Activated naive CD8-positive, alpha-beta T cell treated with anti-CD3 and anti-CD28 coated beads, Interleukin-2, amount 50 U/mL, for 24 hours (primary cell): ENCODE measurements around the gene SPESP1.
"Not testable (repeated sequence)": the region's sequence is repeated elsewhere in the genome, so short reads cannot be mapped to it uniquely, and the experiment has no call there.

Experiments used
- ATAC-seq: fragments of 150-1000 bp; cut with Tn5 transposase; one replicate; pipeline ENCODE4 v1.10.0; 2021
- DNase-seq: peaks from one replicate; pipeline ENCODE4 v3.0.0; 2021
- H3K27ac Mint-ChIP-seq: one replicate; pipeline ENCODE4 v1.8.0; 2021; ENCODE audit warnings: mild to moderate bottlenecking, mixed read lengths
- H3K27me3 Mint-ChIP-seq: one replicate; pipeline ENCODE4 v1.8.0; 2021; ENCODE audit warnings: mixed read lengths
- H3K36me3 Mint-ChIP-seq: one replicate; pipeline ENCODE4 v1.8.0; 2021; ENCODE audit warnings: low read depth, mixed read lengths
- H3K4me1 Mint-ChIP-seq: one replicate; pipeline ENCODE4 v1.8.0; 2021; ENCODE audit warnings: mixed read lengths
- H3K4me3 Mint-ChIP-seq: one replicate; pipeline ENCODE4 v1.8.0; 2021; ENCODE audit warnings: mild to moderate bottlenecking, moderate library complexity, mixed read lengths
- H3K9me3 Mint-ChIP-seq: one replicate; pipeline ENCODE4 v1.8.0; 2021; ENCODE audit warnings: mixed read lengths

SPESP1 gene

GRCh38 chr15:68933001-68933400 lies 2.7 kb downstream of the SPESP1 start:
- DNase-seq (no peak), ATAC-seq (no peak)
- no peaks in the 10 kb centered on the region for H3K36me3 Mint-ChIP-seq
- no peaks in the 10 kb centered on the region for H3K4me1 Mint-ChIP-seq
- H3K27ac Mint-ChIP-seq: no peak overlapping the region
- no peaks in the 10 kb centered on the region for H3K9me3 Mint-ChIP-seq
- peaks cover 6% of the 10 kb centered on the region for H3K27me3 Mint-ChIP-seq
- H3K4me3 Mint-ChIP-seq: no peak overlapping the region

- DNase-seq (no peak), ATAC-seq (no peak)
- peaks cover 9% of the 10 kb centered on the region for H3K27me3 Mint-ChIP-seq
- H3K4me1 Mint-ChIP-seq: no peaks in the 10 kb centered on the region
- no peak overlapping the region for H3K4me3 Mint-ChIP-seq
- no peak overlapping the region for H3K27ac Mint-ChIP-seq
- no peaks in the 10 kb centered on the region for H3K9me3 Mint-ChIP-seq
- H3K36me3 Mint-ChIP-seq: no peaks in the 10 kb centered on the region
Measured at GRCh38 chr15:68934341-68934740, 4.0 kb downstream of the SPESP1 start.

- H3K4me3 Mint-ChIP-seq: no peak overlapping the region
- H3K9me3 Mint-ChIP-seq: no peaks in the 10 kb centered on the region
- no peak overlapping the region for H3K27ac Mint-ChIP-seq
- H3K27me3 Mint-ChIP-seq: peaks cover 6% of the 10 kb centered on the region
- no peaks in the 10 kb centered on the region for H3K36me3 Mint-ChIP-seq
- ATAC-seq: no peak
- H3K4me1 Mint-ChIP-seq: no peaks in the 10 kb centered on the region
- no peak for DNase-seq
Measured at GRCh38 chr15:68935400-68935937, 5.1 kb downstream of the SPESP1 start.

GRCh38 chr15:68939501-68939900 lies 9.2 kb downstream of the SPESP1 start:
- Mint-ChIP-seq H3K4me1 (no peaks in the 10 kb centered on the region), H3K9me3 (no peaks in the 10 kb centered on the region), H3K36me3 (no peaks in the 10 kb centered on the region), H3K4me3 (no peak overlapping the region), H3K27me3 (peaks cover 22% of the 10 kb centered on the region), H3K27ac (no peak overlapping the region)
- DNase-seq (no peak), ATAC-seq (no peak)

GRCh38 chr15:68951813-68952212 lies 21.5 kb downstream of the SPESP1 start:
- no peak for DNase-seq
- Mint-ChIP-seq H3K27ac (no peak overlapping the region), H3K27me3 (peaks cover 14% of the 10 kb centered on the region), H3K4me3 (no peak overlapping the region), H3K4me1 (no peaks in the 10 kb centered on the region), H3K9me3 (no peaks in the 10 kb centered on the region), H3K36me3 (no peaks in the 10 kb centered on the region)
- ATAC-seq: no peak

- Mint-ChIP-seq H3K27me3 (peaks cover 27% of the 10 kb centered on the region), H3K36me3 (no peaks in the 10 kb centered on the region), H3K27ac (no peak overlapping the region), H3K9me3 (no peaks in the 10 kb centered on the region), H3K4me3 (no peak overlapping the region), H3K4me1 (no peaks in the 10 kb centered on the region)
- DNase-seq (no peak), ATAC-seq (no peak)
Measured at GRCh38 chr15:68957696-68958095, 27.4 kb downstream of the SPESP1 start.

GRCh38 chr15:68958597-68958996 lies 28.3 kb downstream of the SPESP1 start:
- H3K9me3 Mint-ChIP-seq: no peaks in the 10 kb centered on the region
- DNase-seq (no peak), ATAC-seq (no peak)
- H3K27me3 Mint-ChIP-seq: peaks cover 28% of the 10 kb centered on the region
- no peak overlapping the region for H3K4me3 Mint-ChIP-seq
- H3K27ac Mint-ChIP-seq: no peak overlapping the region
- H3K4me1 Mint-ChIP-seq: no peaks in the 10 kb centered on the region
- H3K36me3 Mint-ChIP-seq: no peaks in the 10 kb centered on the region

- peaks cover 33% of the 10 kb centered on the region for H3K27me3 Mint-ChIP-seq
- no peak overlapping the region for H3K27ac Mint-ChIP-seq
- ATAC-seq: no peak
- H3K4me3 Mint-ChIP-seq: no peak overlapping the region
- H3K36me3 Mint-ChIP-seq: no peaks in the 10 kb centered on the region
- H3K4me1 Mint-ChIP-seq: no peaks in the 10 kb centered on the region
- DNase-seq: no peak
- no peaks in the 10 kb centered on the region for H3K9me3 Mint-ChIP-seq
Measured at GRCh38 chr15:68962465-68962864, 32.1 kb downstream of the SPESP1 start.

- H3K27me3 Mint-ChIP-seq: peaks cover 37% of the 10 kb centered on the region
Measured at GRCh38 chr15:68963719-68964118, 33.4 kb downstream of the SPESP1 start.

GRCh38 chr15:68966996-68967395 lies 36.7 kb downstream of the SPESP1 start:
- no peak overlapping the region for H3K4me3 Mint-ChIP-seq
- ATAC-seq: no peak
- H3K27me3 Mint-ChIP-seq: peaks cover 39% of the 10 kb centered on the region

More at GRCh38 chr15:68963719-68964118, 33.4 kb downstream of the SPESP1 start:
- not testable (repeated sequence) for ATAC-seq, H3K4me1 Mint-ChIP-seq, H3K4me3 Mint-ChIP-seq, H3K27ac Mint-ChIP-seq, H3K36me3 Mint-ChIP-seq, H3K9me3 Mint-ChIP-seq, DNase-seq

GRCh38 chr15:68967948-68968347 lies 37.6 kb downstream of the SPESP1 start:
- no peak overlapping the region for H3K27ac Mint-ChIP-seq
- H3K27me3 Mint-ChIP-seq: peaks cover 37% of the 10 kb centered on the region
- no peak overlapping the region for H3K4me3 Mint-ChIP-seq

More at GRCh38 chr15:68966996-68967395, 36.7 kb downstream of the SPESP1 start:
- Mint-ChIP-seq H3K36me3 (no peaks in the 10 kb centered on the region), H3K27ac (no peak overlapping the region), H3K9me3 (peaks cover 22% of the 10 kb centered on the region), H3K4me1 (no peaks in the 10 kb centered on the region)
- DNase-seq: no peak

GRCh38 chr15:68969298-68969697 lies 39.0 kb downstream of the SPESP1 start:
- H3K27me3 Mint-ChIP-seq: peaks cover 42% of the 10 kb centered on the region
- peaks cover 22% of the 10 kb centered on the region for H3K9me3 Mint-ChIP-seq
- no peak overlapping the region for H3K4me3 Mint-ChIP-seq
- no peak overlapping the region for H3K27ac Mint-ChIP-seq
- H3K4me1 Mint-ChIP-seq: no peaks in the 10 kb centered on the region
- no peaks in the 10 kb centered on the region for H3K36me3 Mint-ChIP-seq
- DNase-seq (no peak), ATAC-seq (no peak)

More at GRCh38 chr15:68967948-68968347, 37.6 kb downstream of the SPESP1 start:
- no peaks in the 10 kb centered on the region for H3K36me3 Mint-ChIP-seq
- DNase-seq (no peak), ATAC-seq (no peak)
- H3K9me3 Mint-ChIP-seq: peaks cover 22% of the 10 kb centered on the region
- no peaks in the 10 kb centered on the region for H3K4me1 Mint-ChIP-seq

- H3K9me3 Mint-ChIP-seq: peaks cover 29% of the 10 kb centered on the region
- no peaks in the 10 kb centered on the region for H3K4me1 Mint-ChIP-seq
- peaks cover 32% of the 10 kb centered on the region for H3K27me3 Mint-ChIP-seq
- H3K36me3 Mint-ChIP-seq: no peaks in the 10 kb centered on the region
- no peak overlapping the region for H3K27ac Mint-ChIP-seq
- H3K4me3 Mint-ChIP-seq: no peak overlapping the region
- ATAC-seq: no peak
- DNase-seq: no peak
Measured at GRCh38 chr15:68972201-68973065, 42.1 kb downstream of the SPESP1 start.

- H3K27me3 Mint-ChIP-seq: peaks cover 12% of the 10 kb centered on the region
- not testable (repeated sequence) for H3K36me3 Mint-ChIP-seq, H3K27ac Mint-ChIP-seq, ATAC-seq, H3K4me1 Mint-ChIP-seq, DNase-seq, H3K4me3 Mint-ChIP-seq, H3K9me3 Mint-ChIP-seq
Measured at GRCh38 chr15:68975651-68976160, 45.4 kb downstream of the SPESP1 start.

GRCh38 chr15:68977426-68977825 lies 47.1 kb downstream of the SPESP1 start:
- ATAC-seq, H3K27ac Mint-ChIP-seq, DNase-seq, H3K4me3 Mint-ChIP-seq, H3K36me3 Mint-ChIP-seq, H3K4me1 Mint-ChIP-seq, H3K9me3 Mint-ChIP-seq: not testable (repeated sequence)
- peaks cover 13% of the 10 kb centered on the region for H3K27me3 Mint-ChIP-seq
